GM19238 (cell line): ENCODE data around the gene PLP1.
"Not testable (repeated sequence)": the region's sequence is repeated elsewhere in the genome, so short reads cannot be mapped to it uniquely, and the experiment has no call there.

Experiments used
- DNase-seq: peaks from one replicate; pipeline ENCODE4 v3.0.0; 2011; ENCODE audit warnings: low spot score; ENCODE audit not compliant: insufficient read length

The PLP1 gene

DNA sequence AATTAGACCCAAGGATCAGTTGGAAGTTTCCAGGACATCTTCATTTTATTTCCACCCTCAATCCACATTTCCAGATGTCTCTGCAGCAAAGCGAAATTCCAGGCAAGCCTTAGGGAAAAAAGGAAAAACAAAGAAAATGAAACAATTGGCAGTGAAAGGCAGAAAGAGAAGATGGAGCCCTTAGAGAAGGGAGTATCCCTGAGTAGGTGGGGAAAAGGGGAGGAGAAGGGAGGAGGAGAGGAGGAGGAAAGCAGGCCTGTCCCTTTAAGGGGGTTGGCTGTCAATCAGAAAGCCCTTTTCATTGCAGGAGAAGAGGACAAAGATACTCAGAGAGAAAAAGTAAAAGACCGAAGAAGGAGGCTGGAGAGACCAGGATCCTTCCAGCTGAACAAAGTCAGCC, at the start of gene PLP1:
Gene PLP1, plus strand, starts transcription at position 295 of the 400 bp plus-strand sequence. CDS start 156 bp downstream, outside the sequence.
- no peak for DNase-seq

DNA sequence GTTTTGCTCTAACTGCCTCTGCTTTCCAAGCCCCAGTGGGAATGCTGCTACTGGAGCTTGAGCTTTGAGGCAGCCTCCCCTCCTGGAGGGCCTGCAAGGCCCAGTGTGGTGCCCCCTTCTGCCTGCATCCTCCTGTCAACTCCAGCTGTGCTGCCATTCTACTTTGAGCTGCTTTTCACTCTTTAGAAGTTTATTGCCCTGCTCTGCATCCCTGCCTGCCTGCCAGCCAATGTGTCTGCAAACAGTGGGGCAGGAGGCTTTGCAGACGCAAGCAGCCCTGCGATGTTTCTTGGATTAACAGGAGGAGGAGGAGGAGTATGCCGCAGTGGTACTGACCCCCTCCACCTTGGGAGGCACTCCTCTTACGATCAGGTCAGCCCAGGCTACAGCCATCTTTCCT, 49.5 kb upstream of the PLP1 start:
- DNase-seq, result no peak

- DNase-seq, result no peak
Observed at GRCh38 chrX:103729015-103729414, 47.6 kb upstream of the PLP1 start.

GRCh38 chrX:103730147-103730795, 46.4 kb upstream of the PLP1 start:
- no peak for DNase-seq

DNA sequence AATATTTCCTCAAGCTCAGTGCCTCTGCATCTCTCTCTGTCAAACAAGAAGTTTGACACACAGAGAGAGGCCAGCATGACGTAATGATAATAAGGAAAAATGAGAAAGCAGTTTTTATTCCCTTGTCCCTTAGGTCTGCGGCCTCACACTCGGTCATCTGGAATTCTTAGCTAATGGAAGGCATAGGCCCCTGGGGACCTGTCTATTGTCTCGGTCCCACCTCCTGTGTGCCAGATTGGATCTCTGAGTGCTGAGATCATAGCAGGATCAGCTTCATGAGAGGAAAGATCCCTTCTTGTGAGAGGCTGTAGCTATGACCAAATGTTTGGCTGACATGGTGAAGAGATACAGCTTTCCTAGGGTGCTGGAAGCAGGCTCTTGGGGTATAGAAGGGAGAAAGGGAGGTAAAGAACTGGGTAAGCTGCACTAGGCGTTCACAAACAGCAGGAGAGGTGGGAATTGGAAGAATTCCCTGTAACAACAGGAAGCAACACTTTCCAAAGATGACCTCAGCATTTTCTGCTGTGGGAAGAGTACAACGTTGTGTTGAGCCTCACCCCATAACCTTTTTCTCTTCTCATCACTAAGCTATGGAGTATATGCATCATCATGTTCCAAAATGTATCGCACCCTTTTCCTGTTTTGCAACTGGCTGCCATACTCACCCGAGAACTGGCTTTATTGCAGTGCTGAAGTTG, 45.7 kb upstream of the PLP1 start:
- DNase-seq, result no peak

GRCh38 chrX:103733017-103733416, 43.6 kb upstream of the PLP1 start:
- DNase-seq, result no peak

DNA sequence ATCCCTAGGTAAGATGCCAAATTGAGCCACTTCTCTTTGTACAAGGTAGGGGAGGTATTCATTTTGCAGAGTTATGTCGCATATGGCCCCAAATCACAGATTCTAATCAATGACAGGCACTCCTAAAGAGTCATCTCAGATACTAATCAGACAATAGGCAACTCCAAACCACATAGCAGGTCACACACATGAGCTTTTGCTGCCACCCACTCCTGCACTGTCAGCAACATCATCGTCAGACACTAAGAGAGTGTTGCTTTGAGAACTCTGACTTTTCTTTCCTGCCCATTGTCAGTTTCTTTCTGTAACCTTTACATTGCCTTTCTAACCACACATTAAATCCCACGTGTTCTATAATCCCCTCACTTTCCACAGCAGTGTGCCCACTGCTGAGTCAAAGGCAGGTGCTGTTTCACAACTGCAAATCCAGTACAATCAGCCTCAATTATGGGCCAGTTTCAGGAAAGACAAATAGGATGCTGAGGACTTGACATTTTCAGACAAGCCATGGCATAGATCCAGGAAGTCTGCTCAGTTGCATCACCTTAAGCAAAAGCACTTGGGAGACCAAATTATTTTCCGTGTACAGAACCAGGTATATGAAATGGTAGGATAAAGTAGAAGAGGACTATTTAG, 42.4 kb upstream of the PLP1 start:
- DNase-seq, result no peak

GRCh38 chrX:103737696-103738095, 38.9 kb upstream of the PLP1 start:
- DNase-seq, result no peak

- no peak for DNase-seq
Observed at GRCh38 chrX:103739421-103739820, 37.2 kb upstream of the PLP1 start.

- DNase-seq, result no peak
Observed at GRCh38 chrX:103741879-103742278, 34.8 kb upstream of the PLP1 start.

DNA sequence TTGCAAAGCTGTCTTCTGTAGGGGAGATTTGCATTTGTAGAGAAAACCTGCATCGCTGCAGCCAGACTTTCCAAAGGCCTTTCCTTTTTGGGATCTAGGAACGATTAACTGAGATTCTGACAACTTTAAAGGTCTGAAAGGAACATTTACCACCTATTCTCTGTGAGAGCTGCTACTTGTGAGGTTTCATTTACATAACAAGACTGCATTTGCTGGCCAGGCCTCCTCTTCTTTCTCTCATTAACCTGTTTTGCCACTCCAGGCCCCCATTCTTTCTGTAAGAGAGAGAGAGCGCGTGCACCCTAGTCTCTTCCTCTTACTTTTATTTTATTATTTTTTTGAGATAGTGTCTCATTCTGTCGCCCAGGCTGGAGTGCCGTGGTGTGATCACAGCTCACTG, 34.3 kb upstream of the PLP1 start:
- DNase-seq, result no peak

GRCh38 chrX:103747163-103747562, 29.5 kb upstream of the PLP1 start:
- no peak for DNase-seq

GRCh38 chrX:103754401-103754800, 22.2 kb upstream of the PLP1 start:
- DNase-seq, result no peak

- DNase-seq, result no peak
Observed at GRCh38 chrX:103756736-103757135, 19.9 kb upstream of the PLP1 start.

DNA sequence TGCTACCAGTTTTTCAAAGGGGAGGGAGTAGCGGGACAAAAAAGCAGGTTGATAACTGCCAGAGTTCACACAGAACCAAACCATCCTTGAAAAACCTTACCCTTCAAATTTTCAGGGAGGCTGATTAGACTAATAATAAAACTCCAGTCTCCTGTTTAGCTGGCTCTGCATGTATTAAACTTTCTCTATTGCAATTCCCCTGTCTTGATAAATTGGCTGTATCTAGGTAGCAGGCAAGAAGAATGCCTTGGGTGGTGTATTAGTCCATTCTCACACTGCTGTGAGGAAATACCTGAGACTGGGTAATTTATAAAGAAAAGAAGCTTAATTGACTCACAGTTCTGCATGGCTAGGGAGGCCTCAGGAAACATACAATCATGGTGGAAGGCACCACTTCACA, 18.1 kb upstream of the PLP1 start:
- no peak for DNase-seq

DNA sequence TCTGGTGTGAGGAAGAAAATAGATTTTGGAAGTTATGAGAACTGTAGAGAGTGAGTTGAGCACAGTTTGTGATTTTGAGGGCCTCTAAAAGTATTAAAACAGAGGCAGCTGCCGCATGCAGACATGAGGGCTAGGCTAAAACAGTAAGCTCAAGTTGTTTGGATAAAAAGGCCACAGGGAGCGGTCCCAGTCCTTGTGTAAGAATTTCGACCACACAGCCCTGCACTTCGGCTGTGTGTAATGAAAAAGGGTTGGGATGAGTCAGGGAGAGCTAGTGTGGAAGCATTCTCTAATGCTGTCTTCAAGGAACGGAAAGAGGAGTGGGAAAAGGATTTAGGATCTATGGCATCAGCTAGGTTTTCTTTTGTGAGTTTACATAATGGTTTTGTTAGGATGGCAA, 13.1 kb upstream of the PLP1 start:
- DNase-seq, result not testable (repeated sequence)

DNA sequence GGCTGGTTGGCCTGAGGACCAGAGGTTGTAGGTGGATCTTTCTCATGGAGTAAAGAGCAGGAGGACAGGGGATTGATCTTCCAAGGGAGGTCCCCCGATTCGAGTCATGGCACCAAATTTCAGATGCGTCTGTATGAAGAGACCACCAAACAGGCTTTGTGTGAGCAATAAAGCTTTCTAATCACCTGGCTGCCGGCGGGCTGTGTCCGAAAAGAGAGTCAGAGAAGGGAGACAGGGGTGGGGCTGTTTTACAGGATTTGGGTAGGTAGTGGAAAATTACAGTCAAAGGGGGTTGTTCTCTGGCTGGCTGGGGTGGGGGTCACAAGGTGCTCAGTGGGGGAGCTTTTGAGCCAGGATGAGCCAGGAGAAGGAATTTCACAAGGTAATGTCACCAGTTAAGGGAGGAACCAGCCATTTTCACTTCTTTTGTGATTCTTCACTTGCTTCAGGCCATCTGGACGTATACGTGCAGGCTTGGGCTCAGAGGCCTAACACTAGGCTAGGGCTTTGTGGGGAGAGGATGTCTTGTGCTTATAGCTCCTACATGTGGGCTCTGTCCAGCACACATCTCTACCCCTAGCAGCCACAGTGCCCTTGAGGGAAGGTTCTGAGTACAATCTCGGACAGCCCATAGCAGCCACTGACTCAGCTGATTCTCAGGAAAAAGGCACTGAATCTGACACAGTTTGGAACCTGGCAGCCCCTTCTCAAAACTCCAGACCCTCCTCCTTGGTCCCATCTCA, 9.7 kb upstream of the PLP1 start:
- not testable (repeated sequence) for DNase-seq

- no peak for DNase-seq
Observed at GRCh38 chrX:103773445-103773844, 3.2 kb upstream of the PLP1 start.

- no peak for DNase-seq
Observed at GRCh38 chrX:103774070-103774642, 2.5 kb upstream of the PLP1 start.

DNA sequence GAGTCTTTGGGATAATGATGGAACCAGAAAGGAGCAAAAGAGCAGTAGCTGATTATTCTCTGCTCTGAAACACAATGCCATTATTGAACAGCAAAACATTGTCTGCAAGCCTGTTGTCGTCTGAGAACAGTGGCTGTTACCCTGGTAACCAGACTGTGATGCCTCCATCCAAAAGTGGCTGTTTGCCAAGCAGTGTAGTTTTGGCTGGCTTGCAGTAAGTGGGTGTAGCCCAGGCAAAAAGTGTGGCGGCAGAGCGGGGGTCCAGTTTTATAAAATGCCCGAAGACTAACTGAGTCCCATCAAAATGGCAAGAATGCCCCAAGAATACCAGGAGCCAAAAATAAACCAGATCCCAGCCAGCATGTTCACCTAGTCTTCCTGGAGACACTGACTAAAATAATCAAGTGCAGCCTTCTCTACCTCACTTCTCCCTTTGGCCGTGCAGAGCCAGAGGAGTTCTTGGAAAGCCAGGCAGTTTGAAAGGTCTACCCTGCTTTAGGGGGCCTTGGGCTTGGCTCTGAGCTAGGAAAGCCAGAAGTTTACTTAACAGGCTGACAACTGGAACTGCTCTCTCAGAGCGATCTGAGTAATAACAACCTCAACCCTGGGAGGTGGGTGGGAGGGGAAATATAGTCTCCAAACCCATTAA, 2.6 kb downstream of the PLP1 start:
- DNase-seq, result no peak
